Peyer's patch (tissue), 4 donors: ENCODE results near the gene TINAGL1. TPM values are rescaled to one million over a fixed set of nuclear protein-coding genes. Genes with fewer than 3 reads are reported as not detected.

ENCODE experiments used
- DNase-seq, 3 donors: peaks; one replicate each; pipeline ENCODE4 v3.0.0-alpha.2; 2017 to 2019
- H3K27ac ChIP-seq, 4 donors: fragments of 200-600 bp; sonication (generic); one replicate each; pipeline ENCODE4 v1.5.1; 2016 to 2019
- H3K27me3 ChIP-seq, 2 donors: fragments of 200-600 bp; sonication (generic); one replicate each; pipeline ENCODE4 v1.5.1; 2019
- H3K36me3 ChIP-seq, 3 donors: fragments of 200-600 bp; sonication (generic); one replicate each; pipeline ENCODE4 v1.5.1; 2016 to 2019
- H3K4me1 ChIP-seq, 4 donors: fragments of 200-600 bp; sonication (generic); one replicate each; pipeline ENCODE4 v1.5.1; 2016 to 2019
- H3K4me3 ChIP-seq, 4 donors: fragments of 200-600 bp; sonication (generic); 1 replicate in 3 of 4; 2 replicates in 1 of 4; pipeline ENCODE4 v1.5.1; 2016 to 2019; ENCODE audit warnings: mild to moderate bottlenecking in 1 of 4
- H3K9me3 ChIP-seq, 4 donors: fragments of 200-600 bp; sonication (generic); one replicate each; pipeline ENCODE4 v1.5.1; 2016 to 2019; ENCODE audit warnings: mild to moderate bottlenecking in 1 of 4
- POLR2A ChIP-seq, 2 donors: fragments of 450-650 bp; IDR thresholded peaks; one replicate each; pipeline ENCODE4 v1.5.1; 2017; ENCODE audit warnings: antibody characterized with exemption in 2 of 2, mild to moderate bottlenecking in 2 of 2, moderate library complexity in 2 of 2
- total RNA-seq, 4 donors: library from RNA; depleted of rRNA; stranded (reverse); fragments of >200 nt; gene quantifications; one replicate each; pipeline ENCODE4 v1.1.0, GENCODE V29; 2016
- TF ChIP-seq, protein P1 (sequence below), 6 experiments: fragments of 450-650 bp in 4 of 6; fragments of 200-600 bp in 2 of 6; sonication (generic) in 1 of 6; IDR thresholded peaks; one replicate each; pipeline ENCODE4 v1.5.1; 2017 to 2019; ENCODE audit warnings: antibody characterized with exemption in 6 of 6, mild to moderate bottlenecking in 3 of 6, moderate library complexity in 1 of 6

Gene TINAGL1
- total RNA-seq, 4 donors from 2014 or later, result 112 to 215 (median 192) TPM

DNA sequence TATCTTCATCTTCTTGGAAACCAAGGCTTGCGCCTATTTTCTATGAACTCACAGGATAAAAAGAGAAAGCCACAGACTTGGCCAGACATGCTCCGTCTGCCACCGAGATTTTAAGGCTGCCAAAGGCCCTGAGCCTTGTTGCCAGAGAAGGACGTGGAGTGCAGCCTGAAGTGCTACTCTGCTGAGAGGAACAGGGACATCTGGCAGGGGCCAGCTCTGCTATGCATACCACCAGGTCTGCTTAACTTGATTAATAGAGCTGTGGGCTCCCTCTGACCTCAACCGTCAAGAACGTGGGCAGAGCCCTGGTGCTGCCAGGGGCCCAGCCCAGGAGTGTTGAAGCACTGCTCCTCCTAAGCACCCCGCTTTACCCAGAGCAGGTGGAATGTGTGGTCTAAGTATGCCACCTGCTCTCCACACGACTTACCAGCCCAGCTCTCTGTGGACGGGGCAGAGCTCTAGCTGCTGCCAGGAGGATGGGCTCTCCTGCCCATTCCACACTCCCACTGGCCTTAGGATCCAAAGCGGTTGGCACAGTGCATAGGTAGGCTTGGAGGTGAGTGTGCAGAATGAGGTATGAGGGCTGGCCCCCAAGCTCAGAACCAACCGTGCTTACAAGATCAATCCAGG, 51.7 kb downstream of the TINAGL1 start:
- no peak overlapping the region for H3K4me3 ChIP-seq
- no peaks in the 10 kb centered on the region for H3K9me3 ChIP-seq
- peak overlapping the region in 1 of 4 donors; percentile 6 for H3K27ac ChIP-seq
- H3K27me3 ChIP-seq, result no peaks in the 10 kb centered on the region
- TF ChIP-seq POLR2A (IDR thresholded peaks at IDR 0.05), result no peak
- TF ChIP-seq, protein P1, sequence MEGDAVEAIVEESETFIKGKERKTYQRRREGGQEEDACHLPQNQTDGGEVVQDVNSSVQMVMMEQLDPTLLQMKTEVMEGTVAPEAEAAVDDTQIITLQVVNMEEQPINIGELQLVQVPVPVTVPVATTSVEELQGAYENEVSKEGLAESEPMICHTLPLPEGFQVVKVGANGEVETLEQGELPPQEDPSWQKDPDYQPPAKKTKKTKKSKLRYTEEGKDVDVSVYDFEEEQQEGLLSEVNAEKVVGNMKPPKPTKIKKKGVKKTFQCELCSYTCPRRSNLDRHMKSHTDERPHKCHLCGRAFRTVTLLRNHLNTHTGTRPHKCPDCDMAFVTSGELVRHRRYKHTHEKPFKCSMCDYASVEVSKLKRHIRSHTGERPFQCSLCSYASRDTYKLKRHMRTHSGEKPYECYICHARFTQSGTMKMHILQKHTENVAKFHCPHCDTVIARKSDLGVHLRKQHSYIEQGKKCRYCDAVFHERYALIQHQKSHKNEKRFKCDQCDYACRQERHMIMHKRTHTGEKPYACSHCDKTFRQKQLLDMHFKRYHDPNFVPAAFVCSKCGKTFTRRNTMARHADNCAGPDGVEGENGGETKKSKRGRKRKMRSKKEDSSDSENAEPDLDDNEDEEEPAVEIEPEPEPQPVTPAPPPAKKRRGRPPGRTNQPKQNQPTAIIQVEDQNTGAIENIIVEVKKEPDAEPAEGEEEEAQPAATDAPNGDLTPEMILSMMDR (IDR thresholded peaks at IDR 0.05), result no peak
- H3K4me1 ChIP-seq, result peaks cover 0 to 14% (median 0%) of the 10 kb centered on the region in 4 donors
- DNase-seq, result no peak
- H3K36me3 ChIP-seq, result peaks cover 0 to 56% (median 3%) of the 10 kb centered on the region in 3 donors

DNA sequence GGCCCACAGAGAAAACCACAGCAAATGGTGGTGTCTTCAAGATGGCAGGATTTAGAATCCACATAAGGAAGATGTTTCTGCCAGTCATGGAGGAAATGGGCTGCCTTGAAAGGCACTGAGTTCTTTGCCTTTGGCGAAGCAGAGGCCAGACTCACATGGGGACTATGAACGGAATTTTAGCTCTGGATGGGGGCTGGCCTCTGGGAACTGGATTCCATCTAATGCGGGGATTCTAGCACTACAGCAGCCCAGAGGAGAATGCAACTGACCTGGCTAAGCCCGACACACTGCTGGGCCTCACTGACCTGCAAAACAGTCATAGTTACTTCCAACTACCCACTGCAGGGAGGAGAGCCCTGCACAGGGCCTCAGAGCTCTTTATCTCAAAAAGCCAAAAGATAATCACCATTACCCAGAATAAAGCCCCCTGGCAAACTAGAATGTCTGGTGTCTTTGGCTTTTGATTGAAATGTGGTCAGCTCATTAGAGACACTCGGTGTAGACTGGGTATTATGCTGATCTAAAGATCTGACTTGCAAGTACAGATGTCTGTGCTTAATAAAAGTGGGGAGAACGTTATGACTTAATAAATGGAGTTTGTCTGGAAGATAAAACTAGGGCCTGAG, 52.7 kb downstream of the TINAGL1 start:
- peaks cover 0 to 14% (median 0%) of the 10 kb centered on the region in 4 donors for H3K4me1 ChIP-seq
- peaks cover 0 to 60% (median 3%) of the 10 kb centered on the region in 3 donors for H3K36me3 ChIP-seq
- H3K27ac ChIP-seq, result no peak overlapping the region

DNA sequence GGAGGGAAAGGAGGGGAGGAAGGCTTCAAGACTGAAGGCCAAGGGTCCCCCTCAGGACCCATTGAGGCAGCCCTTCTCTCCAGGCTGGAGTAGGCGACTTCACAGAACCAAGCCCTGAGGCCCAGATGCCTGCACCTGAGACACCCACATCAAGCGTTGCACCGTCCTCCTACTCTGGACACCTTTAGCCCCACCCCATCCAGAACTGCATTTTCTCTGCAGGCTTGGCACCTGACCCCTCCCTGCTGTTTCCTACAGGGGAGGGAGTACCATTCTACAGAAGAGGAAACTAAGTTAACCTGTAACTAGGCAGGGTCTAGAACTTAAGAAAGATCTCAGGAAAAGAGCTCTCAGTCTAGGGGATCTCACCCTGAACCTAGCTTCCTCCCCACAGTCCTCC, 56.3 kb downstream of the TINAGL1 start:
- H3K27ac ChIP-seq, result no peak overlapping the region
- H3K36me3 ChIP-seq, result peaks cover 0 to 71% (median 3%) of the 10 kb centered on the region in 3 donors
- no peak for TF ChIP-seq POLR2A (IDR thresholded peaks at IDR 0.05)
- TF ChIP-seq, protein P1 (IDR thresholded peaks at IDR 0.05), result no peak

More for the DNA sequence above, 52.7 kb downstream of the TINAGL1 start:
- H3K9me3 ChIP-seq, result no peaks in the 10 kb centered on the region
- TF ChIP-seq, protein P1 (IDR thresholded peaks at IDR 0.05), result no peak
- H3K27me3 ChIP-seq, result no peaks in the 10 kb centered on the region
- no peak overlapping the region for H3K4me3 ChIP-seq
- DNase-seq, result no peak

DNA sequence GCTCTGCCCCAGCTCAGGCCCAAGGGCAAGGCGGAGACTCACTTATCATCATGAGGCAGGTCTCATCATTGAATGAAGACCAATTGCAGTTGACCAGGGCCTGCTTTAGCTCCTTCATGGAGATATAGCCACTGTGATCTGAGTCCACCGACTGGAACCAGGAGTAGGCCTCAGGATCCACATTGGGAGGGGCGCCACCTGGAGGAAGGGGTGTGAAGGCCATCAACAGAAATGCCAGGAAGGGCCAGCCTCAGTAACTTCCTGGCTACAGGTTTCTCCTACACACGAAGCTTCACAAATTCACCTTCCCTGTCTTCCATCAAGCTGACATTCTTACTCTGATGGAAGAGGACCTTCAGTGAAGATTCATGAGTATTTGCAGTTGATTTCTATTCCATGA, 56.8 kb downstream of the TINAGL1 start:
- Histone ChIP-seq H3K4me1 (peaks cover 0 to 29% (median under 1%) of the 10 kb centered on the region in 4 donors), H3K36me3 (peaks cover 0 to 66% (median 3%) of the 10 kb centered on the region in 3 donors), H3K4me3 (no peak overlapping the region), H3K27me3 (no peaks in the 10 kb centered on the region), H3K27ac (no peak overlapping the region), H3K9me3 (no peaks in the 10 kb centered on the region)
- TF ChIP-seq, protein P1 (IDR thresholded peaks at IDR 0.05), result peak in 4 of 6 experiments; percentile 24 to 41 (median 30)
- TF ChIP-seq POLR2A (IDR thresholded peaks at IDR 0.05), result no peak
- DNase-seq, result peak in 1 of 3 donors; percentile 57

More for the DNA sequence above, 56.3 kb downstream of the TINAGL1 start:
- H3K4me1 ChIP-seq, result peaks cover 0 to 30% (median 0%) of the 10 kb centered on the region in 4 donors
- no peaks in the 10 kb centered on the region for H3K27me3 ChIP-seq
- no peak overlapping the region for H3K4me3 ChIP-seq
- no peak for DNase-seq
- H3K9me3 ChIP-seq, result no peaks in the 10 kb centered on the region

Other genes starting within 250 kb of the TINAGL1 start
- 10 to 100 TPM in 1 of 4 donors, 1 to 10 TPM in 1, not detected in 2; 2.7 to 15.7 TPM for gene FABP3, start 203.4 kb upstream of the TINAGL1 start, total RNA-seq
- gene SERINC2, start 163.3 kb upstream of the TINAGL1 start, total RNA-seq, result 100 to 1,000 TPM in 3 of 4 donors, 10 to 100 TPM in 1; 36.3 to 229 (median 210) TPM
- gene HCRTR1, start 41.2 kb downstream of the TINAGL1 start, total RNA-seq, result not detected
- gene PEF1, start 68.4 kb downstream of the TINAGL1 start, total RNA-seq, result 100 to 1,000 TPM in 1 of 4 donors, 10 to 100 TPM in 3; 49.5 to 116 (median 59.8) TPM
- gene COL16A1, start 127.5 kb downstream of the TINAGL1 start, total RNA-seq, result 100 to 1,000 TPM in 1 of 4 donors, 10 to 100 TPM in 3; 18.2 to 201 (median 58.3) TPM
- 10 to 100 TPM in 3 of 4 donors, 1 to 10 TPM in 1; 3.3 to 39.1 (median 17.2) TPM for gene ADGRB2, start 187.8 kb downstream of the TINAGL1 start, total RNA-seq
- 1 to 10 TPM in 1 of 4 donors, under 1 TPM in 1, not detected in 2; 0.80 to 3.3 TPM for gene SPOCD1, start 239.5 kb downstream of the TINAGL1 start, total RNA-seq